PFSK-1 (cell line): Measurements from ENCODE around the gene ARNT2.

Source experiments
- POLR2AphosphoS5 ChIP-seq: IDR thresholded peaks from 2 replicates; pipeline ENCODE4 v1.6.1; 2012; ENCODE audit warnings: low read depth, mild to moderate bottlenecking, control low read depth, low read length, moderate library complexity
- REST ChIP-seq, 2 experiments: IDR thresholded peaks; 2 replicates each; pipeline versions ENCODE4 v1.6.1 to v1.8.0; 2011 to 2012; ENCODE audit warnings: low read depth in 2 of 2, low read length in 2 of 2, control low read depth in 1 of 2, inconsistent platforms in 1 of 2, mild to moderate bottlenecking in 1 of 2, moderate library complexity in 1 of 2; ENCODE audit not compliant: insufficient read depth in 1 of 2
- SIN3A ChIP-seq: IDR thresholded peaks from 2 replicates; pipeline ENCODE4 v1.6.1; 2012; ENCODE audit warnings: mild to moderate bottlenecking, low read length, moderate library complexity, borderline replicate concordance; ENCODE audit not compliant: insufficient read depth
- TAF1 ChIP-seq: IDR thresholded peaks from 2 replicates; pipeline ENCODE4 v1.6.1; 2012; ENCODE audit warnings: low read length, control low read depth, borderline replicate concordance; ENCODE audit not compliant: insufficient read depth

- TF ChIP-seq POLR2AphosphoS5: no peak
- no peak for TF ChIP-seq REST (IDR thresholded peaks at IDR 0.05; ENCODE audit: insufficient read depth in 1 of 2, low read depth in 2 of 2, low read length in 2 of 2)
- no peak for TF ChIP-seq TAF1
- no peak for TF ChIP-seq SIN3A
These were observed 169.4 kb downstream of the ARNT2 start for GRCh38 chr15:80573606-80574005.
